Stimulated activated CD8-positive, alpha-beta memory T cell treated with anti-CD3 and anti-CD28 coated beads, Interleukin-2, amount 100 ng/mL, for 1 hour (primary cell): ENCODE results near the gene RNF7.
A peak's percentile ranks its signal among the peaks of the same experiment; 100 is the strongest.
"Not testable (repeated sequence)": the region's sequence is repeated elsewhere in the genome, so short reads cannot be mapped to it uniquely, and the experiment has no call there.

Experiments
- DNase-seq, 2 donors: peaks; one replicate each; pipeline ENCODE4 v3.0.0-alpha.2; 2020; ENCODE audit warnings: low read depth in 2 of 2

Gene RNF7

GRCh38 chr3:141782386-141782932, 44.4 kb downstream of the RNF7 start:
- DNase-seq: no peak

GRCh38 chr3:141783632-141784031, 45.5 kb downstream of the RNF7 start:
- DNase-seq: no peak

- no peak for DNase-seq
Observed at GRCh38 chr3:141784096-141784495, 46.0 kb downstream of the RNF7 start.

GRCh38 chr3:141784531-141784930, 46.4 kb downstream of the RNF7 start:
- DNase-seq: no peak

- no peak for DNase-seq
Observed at GRCh38 chr3:141788149-141788548, 50.1 kb downstream of the RNF7 start.

GRCh38 chr3:141788750-141789149, 50.7 kb downstream of the RNF7 start:
- not testable (repeated sequence) for DNase-seq

GRCh38 chr3:141789281-141789680, 51.2 kb downstream of the RNF7 start:
- no peak for DNase-seq

GRCh38 chr3:141790171-141790570, 52.1 kb downstream of the RNF7 start:
- DNase-seq: no peak

GRCh38 chr3:141792495-141792894, 54.4 kb downstream of the RNF7 start:
- no peak for DNase-seq

- no peak for DNase-seq
Observed at GRCh38 chr3:141793476-141794260, 55.6 kb downstream of the RNF7 start.

GRCh38 chr3:141795276-141795675, 57.2 kb downstream of the RNF7 start:
- DNase-seq: no peak

- no peak for DNase-seq
Observed at GRCh38 chr3:141795741-141796080, 57.6 kb downstream of the RNF7 start.

GRCh38 chr3:141796081-141796888, 58.2 kb downstream of the RNF7 start:
- DNase-seq: peak; percentile 37 to 60
